Measurements from ENCODE around the gene RTCA. TPM values are rescaled to one million over a fixed set of nuclear protein-coding genes. Genes with fewer than 3 reads are reported as not detected.
"Not testable (repeated sequence)": the region's sequence is repeated elsewhere in the genome, so short reads cannot be mapped to it uniquely, and the experiment has no call there.

Gene RTCA
- polyA plus RNA-seq, 3 donors = 19.6 to 24.2 (median 20.9) TPM

GRCh38 chr1:100326325-100326670 lies 60.3 kb downstream of the RTCA start:
- 82 to 94% (median 93%) methylated on average over 1 of the region's 1 CpG for WGBS, 3 donors
- H3K27ac ChIP-seq (ENCODE audit: low read depth, low read length) = not testable (repeated sequence)

GRCh38 chr1:100328133-100328532 lies 62.1 kb downstream of the RTCA start:
- H3K27ac ChIP-seq (ENCODE audit: low read depth, low read length) = no peak overlapping the region
- 44 to 84% (median 55%) methylated on average over 1 of the region's 1 CpG for WGBS, 3 donors

- H3K27ac ChIP-seq (ENCODE audit: low read depth, low read length) = not testable (repeated sequence)
- 35 to 40% (median 38%) methylated on average over 2 of the region's 2 CpGs for WGBS, 3 donors
Observed at GRCh38 chr1:100331146-100331545, 65.1 kb downstream of the RTCA start.

- no peak overlapping the region for H3K27ac ChIP-seq (ENCODE audit: low read depth, low read length)
- 84 to 94% (median 85%) methylated on average over 9 of the region's 9 CpGs for WGBS, 3 donors
Observed at GRCh38 chr1:100332331-100332730, 66.3 kb downstream of the RTCA start.

GRCh38 chr1:100335436-100335835 lies 69.4 kb downstream of the RTCA start:
- no peak overlapping the region for H3K27ac ChIP-seq (ENCODE audit: low read depth, low read length)
- 24 to 44% (median 27%) methylated on average over 1 of the region's 1 CpG for WGBS, 3 donors

- 93 to 100% (median 97%) methylated on average over 5 of the region's 5 CpGs for WGBS, 3 donors
- not testable (repeated sequence) for H3K27ac ChIP-seq (ENCODE audit: low read depth, low read length)
Observed at GRCh38 chr1:100337878-100338277, 71.9 kb downstream of the RTCA start.

GRCh38 chr1:100339735-100340134 lies 73.7 kb downstream of the RTCA start:
- H3K27ac ChIP-seq (ENCODE audit: low read depth, low read length) = not testable (repeated sequence)
- WGBS, 3 donors = 89 to 94% (median 91%) methylated on average over 5 to 6 of the region's 6 CpGs

- WGBS, 3 donors = 95 to 98% (median 96%) methylated on average over 1 of the region's 1 CpG
- no peak overlapping the region for H3K27ac ChIP-seq (ENCODE audit: low read depth, low read length)
Observed at GRCh38 chr1:100340494-100340893, 74.5 kb downstream of the RTCA start.

GRCh38 chr1:100342348-100342747 lies 76.3 kb downstream of the RTCA start:
- H3K27ac ChIP-seq (ENCODE audit: low read depth, low read length) = no peak overlapping the region
- WGBS, 3 donors = 85 to 94% (median 91%) methylated on average over 2 of the region's 2 CpGs

Other genes starting within 250 kb of the RTCA start
- 1 to 10 TPM in 1 of 3 donors, under 1 TPM in 2; 0.62 to 2.0 (median 0.94) TPM for gene SASS6, start 133.3 kb upstream of the RTCA start, polyA plus RNA-seq
- gene TRMT13, start 133.1 kb upstream of the RTCA start, polyA plus RNA-seq = 1 to 10 TPM; 6.4 to 7.0 (median 6.7) TPM
- gene LRRC39, start 88.0 kb upstream of the RTCA start, polyA plus RNA-seq = 1 to 10 TPM in 2 of 3 donors, under 1 TPM in 1; 0.35 to 1.1 (median 1.0) TPM
- gene DBT, start 16.4 kb upstream of the RTCA start, polyA plus RNA-seq = 1 to 10 TPM; 4.4 to 5.8 (median 5.4) TPM
- 1 to 10 TPM; 1.4 to 3.0 (median 2.3) TPM for gene CDC14A, start 86.3 kb downstream of the RTCA start, polyA plus RNA-seq

Measured in adipose tissue (tissue), 3 donors.